Prostate gland (tissue), 2 donors: Measurements from ENCODE around the gene TAT.

Experiments
- CTCF ChIP-seq, 4 experiments: fragments of 200-600 bp in 2 of 4; fragments of 450-650 bp in 2 of 4; sonication (generic) in 2 of 4; IDR thresholded peaks; 1 replicate in 3 of 4; 2 replicates in 1 of 4; pipeline ENCODE4 v1.5.1; 2016 to 2019; ENCODE audit warnings: antibody characterized with exemption in 4 of 4, mild to moderate bottlenecking in 2 of 4, moderate library complexity in 2 of 4
- POLR2A ChIP-seq: fragments of 450-650 bp; IDR thresholded peaks from one replicate; pipeline ENCODE4 v1.6.1; 2016; ENCODE audit warnings: antibody characterized with exemption, mild to moderate bottlenecking

DNA sequence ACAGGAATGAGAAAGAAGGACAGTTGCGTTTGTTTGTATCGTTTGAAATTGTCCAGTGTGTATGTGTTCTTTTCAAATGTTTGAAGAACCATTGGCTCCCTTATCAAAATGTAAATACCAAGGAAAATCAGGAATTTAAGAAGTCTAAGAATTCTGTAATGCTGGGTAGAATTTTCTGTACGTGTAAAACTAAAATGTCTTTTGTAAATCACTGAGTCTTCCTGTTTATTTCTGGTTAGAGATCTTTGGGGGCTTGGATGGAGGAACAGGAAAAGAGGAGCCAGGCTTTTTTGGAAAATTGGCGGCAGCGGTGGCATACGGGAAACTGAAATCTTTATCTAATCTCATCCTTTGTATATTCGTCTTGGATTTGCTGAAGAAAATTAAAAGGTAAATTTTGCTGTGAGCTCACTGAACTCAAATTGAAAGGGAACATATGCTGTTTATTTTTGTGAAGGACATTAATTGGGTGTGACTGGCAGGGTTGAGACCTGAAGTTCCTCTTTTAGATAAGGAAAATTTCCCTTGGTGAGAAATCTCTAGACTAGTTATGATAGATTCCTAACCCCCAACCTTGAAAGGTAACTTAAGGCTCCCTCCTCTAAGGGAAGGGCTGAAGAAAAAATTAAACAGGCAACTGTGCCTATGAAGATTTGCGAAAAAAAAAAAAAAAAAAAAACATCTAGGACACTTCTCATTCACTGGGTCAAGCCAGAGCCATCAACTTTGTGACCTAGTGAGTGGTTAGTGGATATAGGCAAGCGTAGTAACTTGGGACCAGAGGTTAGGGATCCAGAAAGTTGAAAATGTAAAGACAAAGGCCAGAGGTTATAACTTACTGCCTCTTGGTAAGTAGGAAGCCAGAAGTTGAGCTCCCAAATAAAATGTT lies 10.8 kb downstream of the TAT start:
- no peak for TF ChIP-seq CTCF (IDR thresholded peaks at IDR 0.05)
- no peak for TF ChIP-seq POLR2A
